Measurements from ENCODE around the gene PLOD3. TPM values are rescaled to one million over a fixed set of nuclear protein-coding genes. Genes with fewer than 3 reads are reported as not detected.

PLOD3 gene
- total RNA-seq, 1 experiment from 2014 or later: 48.3 TPM

GRCh38 chr7:101232141-101232850 is 14.9 kb upstream of the PLOD3 start (continued):
- TF ChIP-seq ATF2 (CRISPR knock-in tag; IDR thresholded peaks at IDR 0.05; ENCODE audit: borderline replicate concordance, low read depth): no peak
- TF ChIP-seq RELA (CRISPR knock-in tag; IDR thresholded peaks at IDR 0.05; ENCODE audit: borderline replicate concordance): no peak
- no peak for TF ChIP-seq NFYB (CRISPR knock-in tag; conservative IDR thresholded peaks at IDR 0.05; ENCODE audit: low read depth)
- TF ChIP-seq GABPB1 (CRISPR knock-in tag; IDR thresholded peaks at IDR 0.05): no peak
- TF ChIP-seq HMGXB4 (CRISPR knock-in tag; IDR thresholded peaks at IDR 0.05): 0 out of 2 replicates have a peak, but pooled peaks have one; percentile 52
- TF ChIP-seq NFE2L1 (CRISPR knock-in tag; IDR thresholded peaks at IDR 0.05): no peak
- no peak for TF ChIP-seq NFATC4 (CRISPR knock-in tag; IDR thresholded peaks at IDR 0.05)
- TF ChIP-seq GRHL2 (CRISPR knock-in tag; IDR thresholded peaks at IDR 0.05; ENCODE audit: insufficient replicate concordance, severe bottlenecking): no peak
- TF ChIP-seq TCF7 (CRISPR knock-in tag; IDR thresholded peaks at IDR 0.05; ENCODE audit: low read depth): no peak
- TF ChIP-seq AR (CRISPR knock-in tag; IDR thresholded peaks at IDR 0.05): no peak
- TF ChIP-seq RORB (CRISPR knock-in tag; IDR thresholded peaks at IDR 0.05): no peak
- TF ChIP-seq ZNF425 (CRISPR knock-in tag; conservative IDR thresholded peaks at IDR 0.05): no peak
- TF ChIP-seq ZNF396 (CRISPR knock-in tag; IDR thresholded peaks at IDR 0.05; ENCODE audit: borderline replicate concordance): no peak
- TF ChIP-seq HMGA2 (CRISPR knock-in tag; IDR thresholded peaks at IDR 0.05): no peak
- peak; percentile 71 for TF ChIP-seq SP1 (CRISPR knock-in tag; conservative IDR thresholded peaks at IDR 0.05)
- TF ChIP-seq TEAD1 (CRISPR knock-in tag; IDR thresholded peaks at IDR 0.05): 0 out of 2 replicates have a peak, but pooled peaks have one; percentile 35
- TF ChIP-seq KAT7 (CRISPR knock-in tag; IDR thresholded peaks at IDR 0.05; ENCODE audit: borderline replicate concordance): 0 out of 2 replicates have a peak, but pooled peaks have one; percentile 29
- TF ChIP-seq ZMAT4 (CRISPR knock-in tag; IDR thresholded peaks at IDR 0.05): no peak
- peak; percentile 56; the same call in 1 of the 2 replicates for TF ChIP-seq ETV6 (CRISPR knock-in tag; IDR thresholded peaks at IDR 0.05)

Measured in WTC11 (cell line).